Measurements from ENCODE around the gene TGFBI.

TGFBI gene

GRCh38 chr5:136067422-136067821 lies 38.6 kb downstream of the TGFBI start:
- DNase-seq: no peak

- no peak for DNase-seq
These were observed 41.9 kb downstream of the TGFBI start for GRCh38 chr5:136070486-136071285.

- no peak for DNase-seq
These were observed 45.1 kb downstream of the TGFBI start for GRCh38 chr5:136073714-136074529.

GRCh38 chr5:136075466-136075891 lies 46.7 kb downstream of the TGFBI start:
- no peak for DNase-seq

- DNase-seq: no peak
These were observed 47.3 kb downstream of the TGFBI start for GRCh38 chr5:136076067-136076466.

GRCh38 chr5:136076881-136077445 lies 48.2 kb downstream of the TGFBI start:
- DNase-seq: no peak

GRCh38 chr5:136079195-136079985 lies 50.6 kb downstream of the TGFBI start:
- no peak for DNase-seq

GRCh38 chr5:136080113-136080482 lies 51.3 kb downstream of the TGFBI start:
- no peak for DNase-seq

GRCh38 chr5:136080483-136081216 lies 51.9 kb downstream of the TGFBI start:
- DNase-seq: peak; percentile 83

GRCh38 chr5:136081217-136081591 lies 52.4 kb downstream of the TGFBI start:
- DNase-seq: no peak

GRCh38 chr5:136082390-136083193 lies 53.8 kb downstream of the TGFBI start:
- DNase-seq: peak; percentile 86

GRCh38 chr5:136084698-136085097 lies 55.9 kb downstream of the TGFBI start:
- DNase-seq: no peak

GRCh38 chr5:136086783-136087566 lies 58.2 kb downstream of the TGFBI start:
- no peak for DNase-seq

- no peak for DNase-seq
These were observed 59.4 kb downstream of the TGFBI start for GRCh38 chr5:136087961-136088871.

- no peak for DNase-seq
These were observed 61.0 kb downstream of the TGFBI start for GRCh38 chr5:136089791-136090190.

- DNase-seq: no peak
These were observed 61.5 kb downstream of the TGFBI start for GRCh38 chr5:136090319-136090718.

GRCh38 chr5:136094189-136094912 lies 65.6 kb downstream of the TGFBI start:
- DNase-seq: no peak

- DNase-seq: no peak
These were observed 66.3 kb downstream of the TGFBI start for GRCh38 chr5:136094913-136095641.
